ENCODE results near the gene RPS13. TPM values are rescaled to one million over a fixed set of nuclear protein-coding genes. Genes with fewer than 3 reads are reported as not detected.
"Not testable (repeated sequence)": the region's sequence is repeated elsewhere in the genome, so short reads cannot be mapped to it uniquely, and the experiment has no call there.

The RPS13 gene
- 1,517 and 1,891 TPM in 2 replicates for total RNA-seq

DNA sequence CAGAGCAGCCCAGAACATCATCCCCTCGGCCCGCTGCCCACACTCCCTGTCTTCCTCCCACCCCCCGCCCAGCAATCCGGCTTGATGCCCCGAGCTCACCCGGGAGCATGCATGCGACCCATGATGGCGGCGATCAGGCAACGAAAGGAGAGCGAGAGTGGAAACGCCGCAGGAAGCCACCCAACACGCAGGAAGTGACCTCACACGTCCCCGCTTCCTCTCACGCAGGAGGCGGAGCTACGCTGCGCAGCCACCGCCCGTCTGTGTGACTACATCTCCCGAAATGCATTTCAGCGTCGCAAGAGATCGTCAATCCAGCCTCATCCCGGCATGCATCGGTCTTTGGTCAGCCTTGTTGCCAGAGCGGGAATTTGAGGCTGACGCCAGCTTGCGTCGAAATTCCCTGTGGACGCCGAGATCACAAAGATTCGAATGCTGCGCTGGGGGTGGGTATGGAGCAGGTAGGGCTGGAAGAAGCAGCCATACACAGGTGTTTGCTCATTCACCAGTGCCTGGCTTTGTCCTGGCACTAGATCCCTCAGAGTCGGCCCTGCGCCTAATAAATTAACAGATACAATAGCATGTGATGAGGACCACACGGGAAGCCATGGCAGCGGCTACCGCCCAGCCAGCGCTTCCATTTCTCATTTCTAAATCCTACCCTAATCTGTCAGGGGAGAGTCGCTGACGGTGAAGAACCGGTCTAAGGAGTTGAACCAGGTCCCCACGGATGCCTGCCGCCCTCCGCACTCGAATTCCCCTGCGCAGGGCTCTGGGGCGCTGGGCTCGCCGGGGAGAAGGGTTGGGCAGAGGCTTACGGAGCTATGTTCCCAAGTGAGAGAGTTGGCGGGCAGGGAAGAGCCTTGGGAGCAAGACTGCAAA lies at the start of gene RPS13:
Gene RPS13 (minus strand): TSS at position 148 of the 882 bp plus-strand sequence. CDS start 26 bp downstream, at position 122.
- Histone ChIP-seq H3K27me3 (ENCODE audit: control insufficient read depth, insufficient read depth, low read length) (no peaks in the 10 kb centered on the region), H3K4me3 (ENCODE audit: low read depth, low read length) (peak within 1 kb of the TSS; percentile 72), H3K36me3 (ENCODE audit: control insufficient read depth, insufficient read depth, low read length) (no peaks in the 10 kb centered on the region)
- DNase-seq (ENCODE audit: low read depth): peak; percentile 98
- TF ChIP-seq, protein P1, sequence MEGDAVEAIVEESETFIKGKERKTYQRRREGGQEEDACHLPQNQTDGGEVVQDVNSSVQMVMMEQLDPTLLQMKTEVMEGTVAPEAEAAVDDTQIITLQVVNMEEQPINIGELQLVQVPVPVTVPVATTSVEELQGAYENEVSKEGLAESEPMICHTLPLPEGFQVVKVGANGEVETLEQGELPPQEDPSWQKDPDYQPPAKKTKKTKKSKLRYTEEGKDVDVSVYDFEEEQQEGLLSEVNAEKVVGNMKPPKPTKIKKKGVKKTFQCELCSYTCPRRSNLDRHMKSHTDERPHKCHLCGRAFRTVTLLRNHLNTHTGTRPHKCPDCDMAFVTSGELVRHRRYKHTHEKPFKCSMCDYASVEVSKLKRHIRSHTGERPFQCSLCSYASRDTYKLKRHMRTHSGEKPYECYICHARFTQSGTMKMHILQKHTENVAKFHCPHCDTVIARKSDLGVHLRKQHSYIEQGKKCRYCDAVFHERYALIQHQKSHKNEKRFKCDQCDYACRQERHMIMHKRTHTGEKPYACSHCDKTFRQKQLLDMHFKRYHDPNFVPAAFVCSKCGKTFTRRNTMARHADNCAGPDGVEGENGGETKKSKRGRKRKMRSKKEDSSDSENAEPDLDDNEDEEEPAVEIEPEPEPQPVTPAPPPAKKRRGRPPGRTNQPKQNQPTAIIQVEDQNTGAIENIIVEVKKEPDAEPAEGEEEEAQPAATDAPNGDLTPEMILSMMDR (IDR thresholded peaks at IDR 0.05; ENCODE audit: insufficient read depth, low read length, poor library complexity, severe bottlenecking): no peak

DNA sequence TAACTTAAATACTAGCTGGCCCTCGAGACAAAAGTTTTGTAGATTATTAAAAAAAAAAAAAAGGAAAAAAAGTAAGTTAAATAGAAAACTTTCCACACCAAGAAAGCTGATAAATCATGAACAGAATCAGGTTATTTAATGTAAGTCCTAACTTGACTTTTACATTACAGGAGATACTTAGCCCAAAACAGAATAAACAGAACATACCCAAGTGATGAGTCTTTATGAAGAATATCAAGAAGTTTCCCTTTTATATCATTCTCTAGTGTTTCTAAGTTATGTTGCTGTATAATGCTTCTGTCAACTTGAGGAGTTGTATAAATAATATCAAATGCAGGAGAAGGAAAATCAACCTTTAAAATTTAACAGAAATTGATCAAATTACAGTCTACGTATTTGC lies 44.5 kb upstream of the RPS13 start:
- Histone ChIP-seq H3K27me3 (ENCODE audit: control insufficient read depth, insufficient read depth, low read length) (no peaks in the 10 kb centered on the region), H3K4me3 (ENCODE audit: low read depth, low read length) (no peak overlapping the region), H3K36me3 (ENCODE audit: control insufficient read depth, insufficient read depth, low read length) (no peaks in the 10 kb centered on the region)
- DNase-seq (ENCODE audit: low read depth): no peak
- TF ChIP-seq, protein P1 (IDR thresholded peaks at IDR 0.05; ENCODE audit: insufficient read depth, low read length, poor library complexity, severe bottlenecking): no peak

DNA sequence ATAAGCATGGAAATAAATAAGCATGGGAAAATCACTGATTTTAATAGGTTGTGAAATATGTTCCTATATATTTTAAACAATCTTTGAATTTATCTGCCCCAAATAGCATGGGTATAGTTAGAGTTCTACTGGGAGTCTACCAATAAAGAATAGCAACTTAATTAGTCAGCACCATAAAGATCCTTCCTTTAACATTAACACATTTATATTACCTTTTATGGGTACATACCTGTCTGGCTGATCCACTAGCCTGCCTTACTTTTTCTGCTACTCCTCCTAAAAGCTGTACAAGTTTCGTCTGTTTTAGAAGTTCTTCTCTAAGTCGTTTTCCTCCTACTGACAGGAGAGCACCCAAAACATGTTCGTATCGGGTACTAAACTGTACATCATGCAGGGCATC lies 39.8 kb upstream of the RPS13 start:
- TF ChIP-seq, protein P1 (IDR thresholded peaks at IDR 0.05; ENCODE audit: insufficient read depth, low read length, poor library complexity, severe bottlenecking): no peak
- DNase-seq (ENCODE audit: low read depth): no peak
- H3K4me3 ChIP-seq (ENCODE audit: low read depth, low read length): no peak overlapping the region
- no peaks in the 10 kb centered on the region for H3K27me3 ChIP-seq (ENCODE audit: control insufficient read depth, insufficient read depth, low read length)
- H3K36me3 ChIP-seq (ENCODE audit: control insufficient read depth, insufficient read depth, low read length): no peaks in the 10 kb centered on the region

DNA sequence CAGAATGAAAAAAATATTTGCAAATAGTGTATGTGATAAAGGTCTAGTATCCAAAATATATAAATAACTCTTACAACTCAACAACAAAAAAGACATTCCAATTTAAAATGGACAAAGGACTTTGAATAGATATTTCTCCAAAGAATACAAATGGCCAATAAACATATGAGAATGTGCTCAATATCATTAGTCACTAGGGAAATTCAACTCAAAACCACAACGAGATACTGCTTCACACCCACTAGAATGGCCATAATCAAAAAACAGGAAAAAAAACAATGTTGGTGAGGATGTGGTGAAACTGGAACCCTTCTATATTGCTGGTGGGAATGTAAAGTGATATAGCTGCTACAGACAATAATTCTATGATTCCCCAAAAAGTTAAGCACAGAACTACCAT lies 38.6 kb upstream of the RPS13 start:
- H3K4me3 ChIP-seq (ENCODE audit: low read depth, low read length): no peak overlapping the region
- TF ChIP-seq, protein P1 (IDR thresholded peaks at IDR 0.05; ENCODE audit: insufficient read depth, low read length, poor library complexity, severe bottlenecking): no peak
- no peaks in the 10 kb centered on the region for H3K36me3 ChIP-seq (ENCODE audit: control insufficient read depth, insufficient read depth, low read length)
- no peak for DNase-seq (ENCODE audit: low read depth)
- no peaks in the 10 kb centered on the region for H3K27me3 ChIP-seq (ENCODE audit: control insufficient read depth, insufficient read depth, low read length)

DNA sequence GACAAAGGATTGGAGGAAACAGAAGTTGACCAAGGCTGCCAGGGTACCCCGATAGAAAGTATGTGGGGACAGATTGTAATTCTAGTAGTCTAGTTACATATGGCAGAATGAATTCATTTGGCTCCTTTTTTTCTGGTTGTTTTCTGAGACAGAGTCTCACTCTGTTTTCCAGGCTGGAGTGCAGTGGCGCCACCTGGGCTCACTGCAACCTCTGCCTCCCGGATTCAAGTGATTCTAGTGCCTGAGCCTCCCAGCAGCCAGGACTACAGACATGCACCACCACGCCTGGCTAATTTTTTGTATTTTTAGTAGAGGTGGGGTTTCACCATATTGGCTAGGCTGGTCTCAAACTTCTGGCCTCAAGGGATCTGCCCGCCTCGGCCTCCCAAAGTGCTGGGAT lies 30.3 kb upstream of the RPS13 start:
- H3K4me3 ChIP-seq (ENCODE audit: low read depth, low read length); DNase-seq (ENCODE audit: low read depth); H3K27me3 ChIP-seq (ENCODE audit: control insufficient read depth, insufficient read depth, low read length); H3K36me3 ChIP-seq (ENCODE audit: control insufficient read depth, insufficient read depth, low read length): not testable (repeated sequence)
- TF ChIP-seq, protein P1 (IDR thresholded peaks at IDR 0.05; ENCODE audit: insufficient read depth, low read length, poor library complexity, severe bottlenecking): peak; percentile 56

DNA sequence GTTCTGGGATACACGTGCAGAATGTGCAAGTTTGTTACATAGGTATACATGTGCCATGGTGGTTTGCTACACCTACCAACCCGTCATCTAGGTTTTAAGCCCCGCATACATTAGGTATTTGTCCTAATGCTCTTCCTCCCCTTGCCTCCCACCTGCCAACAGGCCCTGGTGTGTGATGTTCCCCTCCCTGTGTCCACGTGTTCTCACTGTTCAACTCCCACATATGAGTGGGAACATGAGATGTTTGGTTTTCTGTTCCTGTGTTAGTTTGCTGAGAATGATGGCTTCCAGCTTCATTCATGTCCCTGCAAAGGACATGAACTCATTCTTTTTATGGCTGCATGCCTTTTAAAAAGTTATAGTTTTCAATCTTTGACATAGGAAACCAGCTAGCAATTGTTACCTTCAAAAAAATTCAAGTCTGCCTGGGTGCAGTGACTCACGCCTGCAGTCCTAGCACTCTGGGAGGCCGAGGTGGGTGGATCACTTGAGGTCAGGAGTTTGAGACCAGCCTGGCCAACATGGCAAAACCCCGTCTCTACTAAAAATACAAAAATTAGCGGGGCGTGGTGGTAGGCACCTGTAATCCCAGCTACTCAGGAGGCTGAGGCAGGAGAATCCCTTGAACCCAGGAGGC lies 28.1 kb upstream of the RPS13 start:
- H3K36me3 ChIP-seq (ENCODE audit: control insufficient read depth, insufficient read depth, low read length); DNase-seq (ENCODE audit: low read depth); H3K4me3 ChIP-seq (ENCODE audit: low read depth, low read length); H3K27me3 ChIP-seq (ENCODE audit: control insufficient read depth, insufficient read depth, low read length): not testable (repeated sequence)

Data from kidney epithelial cell (primary cell).